Peyer's patch (tissue), 4 donors: ENCODE results near the gene NAA15. TPM values are rescaled to one million over a fixed set of nuclear protein-coding genes. Genes with fewer than 3 reads are reported as not detected.

ENCODE experiments used
- DNase-seq, 3 donors: peaks; one replicate each; pipeline ENCODE4 v3.0.0-alpha.2; 2017 to 2019
- H3K27ac ChIP-seq, 4 donors: fragments of 200-600 bp; sonication (generic); one replicate each; pipeline ENCODE4 v1.5.1; 2016 to 2019
- H3K27me3 ChIP-seq, 2 donors: fragments of 200-600 bp; sonication (generic); one replicate each; pipeline ENCODE4 v1.5.1; 2019
- H3K36me3 ChIP-seq, 3 donors: fragments of 200-600 bp; sonication (generic); one replicate each; pipeline ENCODE4 v1.5.1; 2016 to 2019
- H3K4me1 ChIP-seq, 4 donors: fragments of 200-600 bp; sonication (generic); one replicate each; pipeline ENCODE4 v1.5.1; 2016 to 2019
- H3K4me3 ChIP-seq, 4 donors: fragments of 200-600 bp; sonication (generic); 1 replicate in 3 of 4; 2 replicates in 1 of 4; pipeline ENCODE4 v1.5.1; 2016 to 2019; ENCODE audit warnings: mild to moderate bottlenecking in 1 of 4
- H3K9me3 ChIP-seq, 4 donors: fragments of 200-600 bp; sonication (generic); one replicate each; pipeline ENCODE4 v1.5.1; 2016 to 2019; ENCODE audit warnings: mild to moderate bottlenecking in 1 of 4
- CTCF ChIP-seq, 6 experiments: fragments of 450-650 bp in 4 of 6; fragments of 200-600 bp in 2 of 6; sonication (generic) in 1 of 6; IDR thresholded peaks; one replicate each; pipeline ENCODE4 v1.5.1; 2017 to 2019; ENCODE audit warnings: antibody characterized with exemption in 6 of 6, mild to moderate bottlenecking in 3 of 6, moderate library complexity in 1 of 6
- POLR2A ChIP-seq, 2 donors: fragments of 450-650 bp; IDR thresholded peaks; one replicate each; pipeline ENCODE4 v1.5.1; 2017; ENCODE audit warnings: antibody characterized with exemption in 2 of 2, mild to moderate bottlenecking in 2 of 2, moderate library complexity in 2 of 2
- total RNA-seq, 4 donors: library from RNA; depleted of rRNA; stranded (reverse); fragments of >200 nt; gene quantifications; one replicate each; pipeline ENCODE4 v1.1.0, GENCODE V29; 2016

The NAA15 gene
- total RNA-seq, 4 donors from 2014 or later = 16.6 to 77.6 (median 23.5) TPM

- no peak for DNase-seq
- H3K9me3 ChIP-seq = no peaks in the 10 kb centered on the region
- H3K27ac ChIP-seq = no peak overlapping the region
- H3K27me3 ChIP-seq = no peaks in the 10 kb centered on the region
- H3K4me1 ChIP-seq = no peaks in the 10 kb centered on the region
- peaks cover 0 to 13% (median 0%) of the 10 kb centered on the region in 3 donors for H3K36me3 ChIP-seq
- no peak overlapping the region for H3K4me3 ChIP-seq
- no peak for TF ChIP-seq POLR2A (IDR thresholded peaks at IDR 0.05)
- no peak for TF ChIP-seq CTCF (IDR thresholded peaks at IDR 0.05)
Observed at GRCh38 chr4:139333046-139333445, 31.7 kb downstream of the NAA15 start.

GRCh38 chr4:139337612-139338011, 36.3 kb downstream of the NAA15 start:
- H3K27me3 ChIP-seq = no peaks in the 10 kb centered on the region
- H3K36me3 ChIP-seq = peaks cover 0 to 17% (median 0%) of the 10 kb centered on the region in 3 donors
- no peak overlapping the region for H3K27ac ChIP-seq
- DNase-seq = no peak
- no peaks in the 10 kb centered on the region for H3K4me1 ChIP-seq
- no peaks in the 10 kb centered on the region for H3K9me3 ChIP-seq
- TF ChIP-seq CTCF (IDR thresholded peaks at IDR 0.05) = no peak
- TF ChIP-seq POLR2A (IDR thresholded peaks at IDR 0.05) = no peak
- H3K4me3 ChIP-seq = no peak overlapping the region

GRCh38 chr4:139361301-139361700, 60.0 kb downstream of the NAA15 start:
- H3K4me3 ChIP-seq = no peak overlapping the region
- TF ChIP-seq CTCF (IDR thresholded peaks at IDR 0.05) (no peak), POLR2A (IDR thresholded peaks at IDR 0.05) (no peak)
- H3K27me3 ChIP-seq = no peaks in the 10 kb centered on the region
- no peak for DNase-seq
- H3K9me3 ChIP-seq = no peaks in the 10 kb centered on the region
- no peaks in the 10 kb centered on the region for H3K4me1 ChIP-seq
- H3K27ac ChIP-seq = no peak overlapping the region
- H3K36me3 ChIP-seq = peaks cover 0 to 63% (median 0%) of the 10 kb centered on the region in 3 donors

GRCh38 chr4:139367421-139368090, 66.3 kb downstream of the NAA15 start:
- Histone ChIP-seq H3K27me3 (no peaks in the 10 kb centered on the region), H3K27ac (no peak overlapping the region), H3K4me3 (no peak overlapping the region), H3K4me1 (no peaks in the 10 kb centered on the region), H3K36me3 (peaks cover 0 to 40% (median 0%) of the 10 kb centered on the region in 3 donors), H3K9me3 (no peaks in the 10 kb centered on the region)
- TF ChIP-seq POLR2A (IDR thresholded peaks at IDR 0.05) = no peak
- no peak for TF ChIP-seq CTCF (IDR thresholded peaks at IDR 0.05)
- no peak for DNase-seq

- Histone ChIP-seq H3K4me1 (no peaks in the 10 kb centered on the region), H3K27me3 (no peaks in the 10 kb centered on the region), H3K9me3 (no peaks in the 10 kb centered on the region), H3K27ac (no peak overlapping the region), H3K36me3 (peaks cover 0 to 48% (median 0%) of the 10 kb centered on the region in 3 donors), H3K4me3 (no peak overlapping the region)
- DNase-seq = no peak
- TF ChIP-seq POLR2A (IDR thresholded peaks at IDR 0.05) (no peak), CTCF (IDR thresholded peaks at IDR 0.05) (no peak)
Observed at GRCh38 chr4:139368998-139369397, 67.7 kb downstream of the NAA15 start.
